Large intestine (tissue), 3 donors: ENCODE data around the gene SCAMP3. TPM values are rescaled to one million over a fixed set of nuclear protein-coding genes. Genes with fewer than 3 reads are reported as not detected.

ENCODE experiments used
- DNase-seq, 2 donors: peaks; one replicate each; pipeline versions ENCODE4 v3.0.0 to v3.0.0-alpha.2; 2013
- H3K27ac ChIP-seq: one replicate; pipeline ENCODE4 v1.5.1; 2013; ENCODE audit warnings: low read length
- H3K27me3 ChIP-seq: 2 replicates; pipeline ENCODE4 v1.6.1; 2013; ENCODE audit warnings: low read length; ENCODE audit not compliant: control insufficient read depth, insufficient read depth
- H3K36me3 ChIP-seq: 2 replicates; pipeline ENCODE4 v1.6.1; 2013; ENCODE audit warnings: low read length; ENCODE audit not compliant: control insufficient read depth, insufficient read depth
- H3K4me1 ChIP-seq: one replicate; pipeline ENCODE4 v1.6.1; 2013; ENCODE audit warnings: low read length; ENCODE audit not compliant: control insufficient read depth, insufficient read depth
- H3K4me3 ChIP-seq: one replicate; pipeline ENCODE4 v1.5.1; 2013; ENCODE audit warnings: low read length
- H3K9me3 ChIP-seq: one replicate; pipeline ENCODE4 v1.6.1; 2013; ENCODE audit warnings: mild to moderate bottlenecking, low read depth, low read length, moderate library complexity; ENCODE audit not compliant: control insufficient read depth
- WGBS: methylation state at CpG from one replicate; pipeline ENCODE4 v1.1.5; 2013; ENCODE audit warnings: low lambda C conversion rate; ENCODE audit not compliant: insufficient coverage; 5-methylcytosine and 5-hydroxymethylcytosine counted together
- polyA plus RNA-seq: library from polyadenylated mRNA; unstranded; fragments of 120-200 nt; gene quantifications from one replicate; pipeline ENCODE4 v1.2.1, GENCODE V29; 2013

The SCAMP3 gene
- polyA plus RNA-seq, 1 donor, result 55.5 TPM

DNA sequence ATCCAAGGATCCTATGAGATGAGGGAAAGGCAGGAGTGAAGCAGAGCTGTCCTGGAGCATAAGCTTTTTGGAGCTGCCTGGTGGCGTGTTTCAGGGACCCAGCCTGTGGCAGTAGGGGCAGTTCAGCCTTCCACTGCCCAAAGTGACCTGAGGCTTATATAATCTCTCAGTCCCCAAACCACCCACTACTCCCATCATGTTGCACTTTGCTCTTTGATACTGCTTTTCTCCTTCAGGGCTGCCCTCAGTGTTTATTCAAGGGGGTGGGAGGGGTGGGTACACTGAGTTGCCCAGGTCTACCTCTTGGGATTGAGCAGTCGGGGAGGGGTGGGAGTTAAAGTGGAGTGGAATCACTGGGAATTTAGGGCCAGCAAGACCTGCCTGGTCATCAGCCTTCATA lies 24.4 kb upstream of the SCAMP3 start:
- no peak for DNase-seq
- peaks cover 41% of the 10 kb centered on the region for H3K36me3 ChIP-seq
- no peaks in the 10 kb centered on the region for H3K9me3 ChIP-seq
- no CpG with 5 or more reads among the region's 2 CpGs for WGBS
- H3K4me3 ChIP-seq, result no peak overlapping the region
- H3K4me1 ChIP-seq, result peaks cover 6% of the 10 kb centered on the region
- no peak overlapping the region for H3K27ac ChIP-seq
- H3K27me3 ChIP-seq, result no peaks in the 10 kb centered on the region

DNA sequence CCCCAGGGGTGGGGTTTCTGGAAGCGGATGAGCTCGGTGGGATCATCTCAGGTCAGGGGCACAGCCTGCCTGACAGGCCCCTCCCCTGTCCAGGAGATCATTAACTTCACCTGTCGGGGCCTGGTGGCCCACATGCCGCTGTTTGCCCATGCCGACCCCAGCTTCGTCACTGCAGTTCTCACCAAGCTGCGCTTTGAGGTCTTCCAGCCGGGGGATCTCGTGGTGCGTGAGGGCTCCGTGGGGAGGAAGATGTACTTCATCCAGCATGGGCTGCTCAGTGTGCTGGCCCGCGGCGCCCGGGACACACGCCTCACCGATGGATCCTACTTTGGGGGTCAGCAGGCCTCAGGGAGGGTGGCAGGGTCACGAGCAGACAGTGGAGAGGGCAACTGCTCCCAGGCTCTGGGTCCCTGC lies 23.5 kb upstream of the SCAMP3 start:
- no peaks in the 10 kb centered on the region for H3K9me3 ChIP-seq
- no peak for DNase-seq
- no peaks in the 10 kb centered on the region for H3K27me3 ChIP-seq
- H3K4me3 ChIP-seq, result no peak overlapping the region
- no peak overlapping the region for H3K27ac ChIP-seq
- peaks cover 41% of the 10 kb centered on the region for H3K36me3 ChIP-seq
- no CpG with 5 or more reads among the region's 18 CpGs for WGBS
- peaks cover 6% of the 10 kb centered on the region for H3K4me1 ChIP-seq

GRCh38 chr1:155285063-155285462 lies 22.9 kb upstream of the SCAMP3 start:
- H3K4me3 ChIP-seq, result no peak overlapping the region
- peaks cover 37% of the 10 kb centered on the region for H3K36me3 ChIP-seq
- no peak for DNase-seq
- WGBS, result no CpG with 5 or more reads among the region's 14 CpGs
- peaks cover 6% of the 10 kb centered on the region for H3K4me1 ChIP-seq
- no peak overlapping the region for H3K27ac ChIP-seq
- H3K9me3 ChIP-seq, result no peaks in the 10 kb centered on the region
- no peaks in the 10 kb centered on the region for H3K27me3 ChIP-seq

DNA sequence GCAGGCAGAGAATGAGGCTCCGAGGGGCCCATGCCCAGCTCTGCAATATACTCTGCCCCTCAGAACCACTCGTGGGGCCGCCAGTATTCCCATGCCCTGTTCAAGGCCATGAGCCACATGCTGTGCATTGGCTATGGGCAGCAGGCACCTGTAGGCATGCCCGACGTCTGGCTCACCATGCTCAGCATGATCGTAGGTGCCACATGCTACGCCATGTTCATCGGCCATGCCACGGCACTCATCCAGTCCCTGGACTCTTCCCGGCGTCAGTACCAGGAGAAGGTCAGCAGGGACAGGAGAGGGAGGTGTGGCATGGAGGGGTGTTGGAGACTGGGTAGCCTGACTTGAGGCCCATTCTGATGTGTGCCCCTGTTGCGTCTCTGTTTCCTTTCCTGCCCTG lies 22.3 kb upstream of the SCAMP3 start:
- no peaks in the 10 kb centered on the region for H3K9me3 ChIP-seq
- H3K4me1 ChIP-seq, result peaks cover 6% of the 10 kb centered on the region
- WGBS, result no CpG with 5 or more reads among the region's 12 CpGs
- peaks cover 35% of the 10 kb centered on the region for H3K36me3 ChIP-seq
- no peak overlapping the region for H3K4me3 ChIP-seq
- DNase-seq, result no peak
- no peak overlapping the region for H3K27ac ChIP-seq
- no peaks in the 10 kb centered on the region for H3K27me3 ChIP-seq

DNA sequence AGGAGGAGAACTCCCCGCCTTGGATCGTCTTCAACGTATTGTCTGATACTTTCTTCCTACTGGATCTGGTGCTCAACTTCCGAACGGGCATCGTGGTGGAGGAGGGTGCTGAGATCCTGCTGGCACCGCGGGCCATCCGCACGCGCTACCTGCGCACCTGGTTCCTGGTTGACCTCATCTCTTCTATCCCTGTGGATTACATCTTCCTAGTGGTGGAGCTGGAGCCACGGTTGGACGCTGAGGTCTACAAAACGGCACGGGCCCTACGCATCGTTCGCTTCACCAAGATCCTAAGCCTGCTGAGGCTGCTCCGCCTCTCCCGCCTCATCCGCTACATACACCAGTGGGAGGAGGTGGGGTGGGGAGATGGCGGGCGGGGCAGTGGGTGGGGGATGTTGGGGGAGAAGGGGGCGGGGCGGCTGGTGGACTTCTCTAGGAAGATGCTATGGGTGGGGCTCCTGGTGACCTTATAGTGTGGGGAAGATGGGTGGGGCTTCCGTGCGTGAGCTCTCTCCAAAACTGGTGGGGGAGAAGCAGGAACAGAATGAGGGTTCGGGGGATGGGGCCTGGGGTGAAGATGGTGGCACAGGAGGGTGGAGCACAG lies 20.4 kb upstream of the SCAMP3 start:
- Histone ChIP-seq H3K9me3 (no peaks in the 10 kb centered on the region), H3K36me3 (peaks cover 20% of the 10 kb centered on the region), H3K27ac (no peak overlapping the region), H3K27me3 (no peaks in the 10 kb centered on the region), H3K4me3 (no peak overlapping the region), H3K4me1 (peaks cover 12% of the 10 kb centered on the region)
- WGBS, result 86% methylated on average over 2 of the region's 29 CpGs
- DNase-seq, result no peak

DNA sequence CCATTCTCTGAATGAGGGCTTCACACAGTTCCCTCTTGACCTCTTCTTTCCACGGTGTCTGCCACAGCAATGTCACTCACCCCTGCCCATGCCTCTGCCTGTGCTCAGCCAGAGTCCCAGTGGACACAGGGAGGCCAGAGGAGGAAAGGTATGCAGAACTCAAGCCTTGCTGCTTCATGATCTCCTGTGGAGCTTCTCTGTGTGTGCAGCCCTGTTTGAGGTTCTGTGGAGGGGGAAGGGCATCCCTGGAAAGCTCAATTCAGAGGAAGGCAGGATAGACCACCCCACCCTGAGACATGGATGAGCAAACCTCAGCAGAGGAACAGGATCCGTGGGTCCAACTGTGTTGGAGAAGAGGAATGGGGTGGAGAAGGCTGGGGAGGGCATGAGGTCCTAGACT lies 17.1 kb upstream of the SCAMP3 start:
- Histone ChIP-seq H3K4me3 (no peak overlapping the region), H3K27me3 (no peaks in the 10 kb centered on the region), H3K9me3 (no peaks in the 10 kb centered on the region), H3K4me1 (peaks cover 11% of the 10 kb centered on the region), H3K36me3 (peaks cover 11% of the 10 kb centered on the region), H3K27ac (no peak overlapping the region)
- no peak for DNase-seq
- 100% methylated on average over 1 of the region's 2 CpGs for WGBS

DNA sequence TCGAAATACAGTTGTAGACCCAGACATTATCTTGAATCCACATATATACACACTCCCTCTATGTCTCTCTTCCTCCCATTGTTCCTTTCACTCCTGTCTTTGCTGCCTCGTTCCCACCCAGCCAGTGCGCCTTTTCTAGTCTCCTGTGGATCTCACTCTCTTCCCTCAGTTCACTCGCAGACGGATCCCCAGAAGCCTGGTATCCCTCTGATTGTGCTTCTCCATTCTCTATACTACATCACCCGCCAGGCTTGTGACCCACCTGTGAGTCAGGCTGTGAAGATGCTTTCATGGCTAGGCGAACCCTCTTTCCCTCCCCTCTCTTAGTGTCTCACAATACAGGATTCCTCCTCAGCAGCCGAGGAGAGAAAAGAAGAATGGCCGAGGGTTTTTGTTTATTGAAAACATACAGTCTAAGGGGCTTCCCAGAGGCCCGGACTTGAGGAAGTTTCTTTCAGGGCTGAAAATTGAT lies 16.6 kb upstream of the SCAMP3 start:
- H3K27me3 ChIP-seq, result no peaks in the 10 kb centered on the region
- H3K4me1 ChIP-seq, result peaks cover 14% of the 10 kb centered on the region
- 80% methylated on average over 2 of the region's 10 CpGs for WGBS
- H3K9me3 ChIP-seq, result no peaks in the 10 kb centered on the region
- peaks cover 5% of the 10 kb centered on the region for H3K36me3 ChIP-seq
- H3K4me3 ChIP-seq, result peak overlapping the region; percentile 92
- no peak overlapping the region for H3K27ac ChIP-seq
- DNase-seq, result no peak

DNA sequence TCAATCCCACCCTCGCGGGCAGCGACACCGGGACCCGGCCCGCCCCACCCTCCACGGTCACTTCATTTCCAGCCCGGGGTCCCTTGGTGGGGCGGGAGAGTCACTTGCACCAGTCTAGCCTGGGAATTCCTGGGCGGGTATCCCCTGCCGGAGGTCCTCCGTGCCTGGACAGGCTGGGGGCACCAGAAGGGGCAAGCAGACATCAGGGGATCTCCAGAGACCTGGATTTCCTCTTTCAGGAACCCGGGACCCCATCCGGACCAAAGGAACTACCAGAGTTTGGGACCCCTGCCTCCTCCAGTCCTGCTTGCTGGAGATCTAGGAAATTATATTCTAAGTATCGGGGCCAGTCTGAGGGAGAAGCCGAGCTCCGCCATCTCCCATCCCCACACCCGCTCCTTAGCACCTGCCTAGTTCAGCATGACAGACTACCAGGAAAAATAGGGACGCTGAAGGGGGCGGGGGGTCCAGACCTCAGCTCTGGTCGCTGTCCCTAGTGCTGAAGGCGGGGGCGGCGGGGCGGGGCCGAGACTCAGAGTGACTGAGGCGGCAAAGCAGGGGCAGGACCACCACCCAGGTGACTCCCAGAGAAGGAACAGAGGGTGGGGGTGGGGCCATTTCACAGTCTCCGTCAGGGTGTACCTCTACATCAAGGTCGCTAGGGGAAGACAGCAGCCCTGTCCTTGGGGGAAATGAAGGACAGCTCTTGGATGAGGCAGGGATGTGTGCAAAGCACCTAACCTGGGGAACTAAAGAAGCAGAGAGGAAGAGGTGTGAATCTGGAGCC lies 15.9 kb upstream of the SCAMP3 start:
- Histone ChIP-seq H3K27me3 (no peaks in the 10 kb centered on the region), H3K36me3 (peaks cover 4% of the 10 kb centered on the region), H3K4me3 (peak overlapping the region; percentile 92), H3K27ac (peak overlapping the region; percentile 50), H3K4me1 (peaks cover 15% of the 10 kb centered on the region), H3K9me3 (no peaks in the 10 kb centered on the region)
- no CpG with 5 or more reads among the region's 29 CpGs for WGBS
- DNase-seq, result peak; percentile 54 to 72

DNA sequence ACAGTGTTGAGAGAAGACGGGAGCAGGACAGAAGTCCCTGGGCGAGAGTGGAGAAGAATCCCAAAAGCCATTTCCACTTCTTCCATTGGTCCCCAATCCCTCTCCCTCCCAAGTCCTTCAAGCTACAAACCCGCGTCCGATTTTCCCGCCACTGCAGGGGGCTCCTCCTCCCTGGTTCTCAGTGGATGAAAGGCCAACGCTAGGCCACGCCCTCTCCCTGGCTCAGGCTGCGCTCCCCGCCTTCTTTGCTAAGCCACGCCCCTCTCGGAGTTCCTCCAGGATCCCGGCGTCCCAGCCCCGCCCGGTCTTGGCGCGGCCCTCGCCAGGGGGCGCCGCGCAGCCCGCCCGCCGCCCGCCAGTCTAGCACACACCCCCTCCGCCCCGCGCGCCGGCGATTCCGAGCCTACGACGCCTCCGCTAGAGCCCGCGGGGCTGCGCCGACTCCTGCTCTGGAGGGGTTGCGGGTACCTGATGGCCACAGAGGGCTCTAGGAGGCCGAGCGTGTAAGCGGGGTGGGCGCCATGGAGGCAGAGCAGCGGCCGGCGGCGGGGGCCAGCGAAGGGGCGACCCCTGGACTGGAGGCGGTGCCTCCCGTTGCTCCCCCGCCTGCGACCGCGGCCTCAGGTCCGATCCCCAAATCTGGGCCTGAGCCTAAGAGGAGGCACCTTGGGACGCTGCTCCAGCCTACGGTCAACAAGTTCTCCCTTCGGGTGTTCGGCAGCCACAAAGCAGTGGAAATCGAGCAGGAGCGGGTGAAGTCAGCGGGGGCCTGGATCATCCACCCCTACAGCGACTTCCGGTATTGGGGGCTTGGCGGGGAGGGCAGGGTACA lies 15.1 kb upstream of the SCAMP3 start, which contains the start of gene HCN3:
Gene HCN3 (plus strand): TSS at position 394 of the 832 bp plus-strand sequence. CDS start 128 bp downstream, at position 522.
- WGBS, result no CpG with 5 or more reads among the region's 68 CpGs
- peak within 1 kb of the TSS; percentile 50 for H3K27ac ChIP-seq
- H3K36me3 ChIP-seq, result peaks cover under 1% of the 10 kb centered on the region
- H3K4me1 ChIP-seq, result peaks cover 17% of the 10 kb centered on the region
- H3K4me3 ChIP-seq, result peak within 1 kb of the TSS; percentile 92
- peak; percentile 97 to 98 for DNase-seq
- H3K27me3 ChIP-seq, result no peaks in the 10 kb centered on the region
- no peaks in the 10 kb centered on the region for H3K9me3 ChIP-seq
